GM18861 (cell line): ENCODE measurements around the gene DERA.
"Not testable (repeated sequence)": the region's sequence is repeated elsewhere in the genome, so short reads cannot be mapped to it uniquely, and the experiment has no call there.

ENCODE experiments used
- ATAC-seq: cut with Tn5 transposase; IDR thresholded peaks from one replicate; pipeline ENCODE4 v1.9.1; 2021; ENCODE audit not compliant: unreplicated experiment

Gene DERA

DNA sequence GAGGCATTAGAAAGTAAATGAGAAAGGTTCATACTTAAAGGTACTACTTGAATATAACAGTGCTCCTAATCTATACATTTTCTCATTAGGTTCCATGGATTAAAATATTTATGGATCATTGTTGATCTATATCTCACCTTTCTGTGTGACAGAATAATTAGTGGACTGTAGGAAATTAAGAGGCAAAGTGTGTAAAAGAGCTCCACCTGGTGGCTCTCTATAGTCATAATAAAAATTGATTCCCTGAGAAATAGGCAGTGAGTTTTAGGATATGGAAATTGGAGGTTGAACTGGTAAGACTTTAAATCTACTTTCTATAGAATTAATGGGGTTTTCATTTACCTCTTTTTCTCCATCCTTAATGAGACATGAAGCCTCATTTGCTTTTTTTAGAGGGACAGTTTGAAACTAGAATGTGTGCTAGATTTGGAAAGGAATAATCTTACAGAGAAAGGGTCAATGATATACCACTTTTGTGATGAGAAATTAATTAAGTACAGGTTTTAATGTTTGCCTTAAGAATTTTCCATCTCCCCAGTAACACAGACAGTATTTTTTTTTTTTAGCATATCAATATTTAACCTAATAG is 11.8 kb upstream of the DERA start:
- no peak for ATAC-seq

DNA sequence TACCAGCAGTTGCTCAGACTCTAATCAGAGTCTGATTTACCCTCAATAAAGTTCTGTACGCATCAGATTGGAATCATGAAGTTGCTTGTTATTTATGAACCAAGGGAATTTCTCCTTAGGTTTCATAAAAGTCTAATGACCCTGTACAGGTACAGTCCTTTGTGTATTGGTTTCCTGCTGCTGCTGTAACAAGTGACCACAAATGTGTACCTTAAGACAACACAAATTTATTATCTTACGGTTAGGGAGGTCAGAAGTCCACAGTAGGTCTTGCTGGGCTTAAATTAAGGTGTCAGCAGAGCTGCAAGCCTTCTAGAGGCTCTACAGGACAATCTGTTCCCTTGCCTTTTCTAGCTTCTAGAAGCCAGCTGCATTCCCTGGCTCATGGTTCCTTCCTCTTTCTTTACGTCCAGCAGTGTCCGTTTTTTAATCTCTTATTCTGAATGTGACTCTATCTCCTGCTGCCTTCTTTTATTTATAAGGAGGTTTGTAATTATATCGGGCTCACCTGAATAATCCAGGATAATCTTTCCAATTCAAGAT is 6.7 kb upstream of the DERA start:
- ATAC-seq: no peak

DNA sequence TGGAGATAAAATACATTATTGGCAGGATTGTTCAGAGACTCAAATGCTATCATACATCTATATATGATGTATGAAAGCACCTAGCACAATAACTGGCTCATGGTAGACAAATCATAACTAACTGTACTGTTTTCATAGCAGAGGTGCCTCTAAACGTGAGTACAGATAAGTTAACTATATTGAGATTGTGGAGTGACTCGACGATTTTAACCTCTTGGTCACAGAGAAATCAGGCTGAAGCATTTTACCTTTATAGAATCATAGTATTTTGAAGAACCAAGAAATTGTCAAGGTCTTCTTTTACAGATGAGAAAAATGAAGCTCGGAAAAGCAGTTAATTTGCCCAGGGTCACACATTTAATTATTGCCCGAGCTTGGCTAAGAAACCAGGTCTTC is 666 bp upstream of the DERA start:
- ATAC-seq: no peak

DNA sequence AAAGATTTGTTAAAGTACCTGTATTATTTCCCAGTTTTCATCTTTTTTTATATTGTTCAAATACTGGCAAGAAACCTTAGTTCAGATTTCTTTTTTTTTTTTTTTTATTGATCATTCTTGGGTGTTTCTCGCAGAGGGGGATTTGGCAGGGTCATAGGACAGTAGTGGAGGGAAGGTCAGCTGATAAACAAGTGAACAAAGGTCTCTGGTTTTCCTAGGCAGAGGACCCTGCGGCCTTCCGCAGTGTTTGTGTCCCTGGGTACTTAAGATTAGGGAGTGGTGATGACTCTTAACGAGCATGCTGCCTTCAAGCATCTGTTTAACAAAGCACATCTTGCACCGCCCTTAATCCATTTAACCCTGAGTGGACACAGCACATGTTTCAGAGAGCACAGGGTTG is 799 bp downstream of the DERA start:
- ATAC-seq: not testable (repeated sequence)

DNA sequence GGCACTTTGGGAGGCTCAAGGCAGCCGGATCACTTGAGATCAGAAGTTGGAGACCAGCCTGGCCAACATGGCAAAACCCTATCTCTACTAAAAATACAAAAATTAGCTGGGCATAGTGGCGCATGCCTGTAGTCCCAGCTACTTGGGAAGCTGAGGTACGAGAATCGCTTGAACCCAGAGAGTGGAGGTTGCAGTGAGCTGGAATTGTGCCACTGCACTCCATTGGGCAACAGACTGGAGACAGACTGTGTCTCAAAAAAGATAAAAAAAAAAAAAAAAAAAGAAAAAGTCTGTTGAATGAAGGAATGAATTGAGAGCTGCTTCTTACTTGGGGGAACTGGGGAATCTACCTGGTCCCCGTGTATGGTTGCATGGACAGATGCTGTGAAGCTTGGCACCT is 3.0 kb downstream of the DERA start:
- not testable (repeated sequence) for ATAC-seq

DNA sequence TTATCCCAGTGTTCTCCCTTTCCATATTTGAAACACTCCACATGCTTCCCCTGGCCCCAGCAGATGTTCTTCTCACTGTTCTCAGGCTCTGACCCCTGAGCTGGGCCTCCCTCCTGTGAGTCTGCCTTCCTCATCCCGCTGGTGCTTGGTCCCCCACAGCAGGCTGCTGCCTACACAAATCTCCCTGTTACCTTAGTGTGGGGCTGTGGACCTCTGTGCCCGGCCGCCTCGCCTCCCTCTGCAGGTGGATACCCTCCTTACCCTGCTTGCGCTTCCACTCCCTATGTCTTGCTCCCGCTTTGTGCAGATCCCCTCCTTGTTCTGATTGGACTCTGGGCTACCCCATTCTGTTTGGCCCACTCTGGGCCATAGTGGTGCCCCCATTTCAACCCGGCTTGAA is 6.9 kb downstream of the DERA start:
- no peak for ATAC-seq

DNA sequence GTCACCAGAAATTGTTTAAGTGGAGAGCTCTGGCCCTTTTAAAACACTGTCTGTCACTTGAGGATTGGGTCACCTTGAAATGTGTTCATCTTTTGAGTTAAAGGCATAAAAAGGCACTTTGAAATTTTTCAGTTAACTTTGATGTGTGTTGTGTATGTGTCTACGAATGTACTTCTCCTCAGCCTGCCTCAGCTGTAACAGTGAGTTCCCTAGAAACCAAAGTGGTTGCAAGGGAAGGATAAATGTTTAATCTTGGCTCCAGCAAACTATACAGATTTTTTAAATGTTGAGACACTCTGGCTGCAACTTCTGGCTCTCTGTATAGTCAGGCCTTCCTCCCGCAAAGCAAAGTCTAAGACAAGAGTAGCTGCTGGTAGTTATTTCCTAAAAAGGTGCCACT is 8.3 kb downstream of the DERA start:
- ATAC-seq: no peak

DNA sequence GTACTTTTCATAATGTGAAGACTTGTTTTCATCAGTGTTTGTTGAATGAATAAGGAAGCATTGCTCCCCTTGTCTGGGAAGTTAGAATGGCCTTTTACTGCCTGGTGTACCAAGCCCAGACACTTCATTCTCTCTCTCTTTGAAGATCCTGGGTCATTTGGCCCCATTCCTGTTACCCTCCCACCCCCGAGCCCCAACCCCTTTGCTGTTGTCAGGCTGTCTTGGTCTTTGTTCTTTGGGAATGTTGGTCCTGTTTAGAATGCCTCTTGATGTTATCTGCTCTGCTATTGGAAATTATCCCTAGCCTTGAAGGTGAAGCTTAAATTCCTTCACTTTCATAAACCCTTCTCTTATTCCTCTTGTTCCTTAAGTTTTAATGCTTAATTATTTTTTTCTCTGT is 13.8 kb downstream of the DERA start:
- ATAC-seq: no peak

DNA sequence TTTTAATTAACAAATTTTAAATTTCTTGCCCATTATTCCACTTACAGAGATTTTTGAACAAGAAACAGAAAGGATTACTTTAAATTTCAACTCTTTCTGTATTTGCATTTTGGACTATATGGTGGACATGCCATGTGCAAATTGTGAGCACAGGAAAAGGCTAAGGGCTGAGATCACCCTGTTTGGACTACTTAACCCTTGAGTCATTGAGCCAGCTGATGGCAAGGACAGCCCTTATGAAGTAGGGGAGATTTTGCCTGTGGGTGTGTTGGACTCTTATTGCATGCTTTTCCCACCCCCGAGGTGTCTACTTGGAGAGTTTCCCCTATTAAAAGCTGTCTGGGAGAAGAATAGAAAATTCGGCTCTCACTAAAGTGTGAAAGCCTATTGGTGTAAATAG is 17.2 kb downstream of the DERA start:
- no peak for ATAC-seq

DNA sequence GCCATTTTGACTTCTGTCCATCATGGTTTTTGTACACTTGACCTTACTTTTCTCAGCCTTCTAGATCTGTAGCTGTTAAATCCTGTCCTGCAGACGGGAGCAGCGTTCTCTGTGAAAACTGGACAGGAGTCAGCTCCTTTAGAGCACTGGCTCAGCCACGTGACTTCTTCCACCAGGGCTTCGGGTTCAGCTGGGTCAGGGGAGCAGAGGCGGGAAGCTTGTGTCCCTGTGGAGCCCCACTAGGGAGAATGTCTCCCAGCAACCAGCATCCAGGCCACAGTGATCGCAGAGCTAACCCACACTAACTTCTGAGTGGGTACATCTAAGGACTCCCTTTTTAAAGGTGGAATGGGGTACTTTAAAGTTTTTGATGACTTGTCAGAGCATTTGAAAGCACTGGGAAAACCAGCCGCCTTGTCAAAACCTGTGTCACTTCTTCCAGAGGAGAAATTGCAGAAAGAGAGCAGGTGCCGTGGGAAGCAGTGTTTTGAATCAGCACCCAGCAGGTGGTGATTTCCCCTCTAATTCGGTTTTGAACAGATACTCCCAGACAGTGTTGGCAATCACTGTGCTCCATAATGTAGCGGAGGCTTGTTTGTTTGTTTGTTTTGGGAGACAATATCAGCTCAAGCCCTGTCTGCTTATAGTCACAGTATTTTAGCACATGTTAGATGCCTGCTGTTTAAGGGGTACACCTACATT is 17.9 kb downstream of the DERA start:
- no peak for ATAC-seq

DNA sequence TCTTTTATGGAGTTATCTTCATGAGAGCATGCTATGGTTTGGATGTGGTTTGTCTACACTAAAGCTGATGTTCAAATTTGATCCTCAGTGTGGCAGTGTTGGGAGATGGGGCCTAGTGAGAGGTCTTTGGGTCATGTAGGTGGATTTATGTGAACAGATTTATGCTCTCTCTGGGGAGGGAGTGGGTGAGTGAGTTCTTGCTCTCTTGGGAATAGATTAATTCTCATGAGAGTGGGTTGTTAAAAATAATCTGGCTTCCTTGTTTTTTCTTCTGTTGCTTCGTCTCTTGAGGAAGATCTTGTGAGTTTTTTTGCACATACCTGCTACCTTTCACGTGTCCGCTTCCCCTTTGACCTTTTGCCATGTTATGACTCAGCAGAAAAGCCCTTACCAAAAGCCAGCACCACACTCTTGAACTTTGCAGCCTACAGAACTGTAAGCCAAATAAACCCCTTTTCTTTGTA is 20.5 kb downstream of the DERA start:
- ATAC-seq: peak; percentile 65

DNA sequence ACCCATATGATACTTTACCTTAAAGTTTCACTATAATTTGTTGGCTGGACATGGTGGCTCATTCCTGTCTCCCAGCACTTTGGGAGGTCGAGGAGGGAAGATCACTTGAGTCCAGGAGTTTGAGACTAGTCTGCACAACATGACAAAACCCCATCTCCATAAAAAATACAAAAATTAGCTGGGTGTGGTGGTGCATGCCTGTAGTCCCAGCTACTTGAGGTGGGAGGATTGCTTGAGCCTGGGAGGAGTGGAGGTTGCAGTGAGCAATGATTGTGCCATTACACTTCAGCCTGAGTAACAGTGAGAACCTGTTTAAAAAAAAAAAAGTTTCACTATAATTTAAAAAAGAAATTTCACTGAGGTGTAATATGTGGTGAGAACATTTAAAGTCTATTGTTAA is 21.2 kb downstream of the DERA start:
- no peak for ATAC-seq

DNA sequence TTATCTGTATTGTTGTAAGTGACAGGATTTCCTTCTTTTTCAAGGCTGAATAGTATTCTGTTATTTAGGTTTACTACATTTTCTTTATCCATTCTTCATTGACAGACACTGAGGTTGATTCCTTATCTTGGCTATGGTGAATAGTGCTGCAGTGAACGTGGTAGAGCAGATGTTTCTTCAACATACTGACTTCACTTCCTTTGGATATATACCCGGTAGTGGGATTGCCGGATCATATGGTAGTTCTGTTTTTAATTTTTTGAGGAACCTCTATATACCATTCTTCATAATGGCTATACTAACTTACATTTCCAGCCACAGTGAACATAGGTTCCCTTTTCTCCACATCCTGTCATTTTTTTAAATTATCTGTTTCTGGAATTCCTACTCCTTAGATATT is 21.8 kb downstream of the DERA start:
- ATAC-seq: no peak

DNA sequence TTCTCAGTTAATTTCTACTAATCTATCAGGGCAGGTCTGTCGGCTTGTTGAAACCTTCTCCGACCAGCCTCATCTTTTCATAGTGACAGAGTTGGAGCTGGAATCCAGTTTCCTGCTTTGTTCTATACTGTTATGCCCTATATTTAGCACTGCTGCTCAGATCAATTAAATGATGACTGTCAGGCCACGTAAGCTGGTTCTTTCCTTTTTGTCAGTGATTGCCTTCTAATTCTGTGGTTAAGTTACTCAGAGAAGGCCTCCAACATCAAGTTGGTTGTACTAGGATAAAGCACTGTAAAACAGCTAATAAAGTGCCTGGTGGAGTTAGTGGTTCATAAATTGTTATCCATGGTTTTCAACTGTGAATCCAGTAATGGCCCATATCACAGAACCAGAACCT is 22.6 kb downstream of the DERA start:
- ATAC-seq: no peak

DNA sequence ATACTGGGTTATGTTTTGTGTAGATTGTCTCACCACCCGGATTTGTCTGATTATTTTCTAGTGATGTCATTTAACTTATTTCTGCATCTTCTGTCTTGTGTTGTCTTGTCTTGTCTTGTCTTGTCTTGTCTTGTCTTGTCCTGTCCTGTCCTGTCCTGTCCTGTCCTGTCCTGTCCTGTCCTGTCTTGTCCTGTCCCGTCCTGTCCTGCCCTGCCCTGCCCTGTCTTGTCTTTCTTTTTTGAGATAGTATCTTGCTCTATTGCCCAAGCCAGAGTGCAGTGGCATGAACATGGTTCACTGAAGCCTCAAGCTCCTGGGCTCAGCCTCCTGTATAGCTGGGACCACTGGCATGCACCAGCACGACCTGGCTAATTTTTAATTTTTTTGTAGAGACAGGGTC is 25.6 kb downstream of the DERA start:
- ATAC-seq: no peak

DNA sequence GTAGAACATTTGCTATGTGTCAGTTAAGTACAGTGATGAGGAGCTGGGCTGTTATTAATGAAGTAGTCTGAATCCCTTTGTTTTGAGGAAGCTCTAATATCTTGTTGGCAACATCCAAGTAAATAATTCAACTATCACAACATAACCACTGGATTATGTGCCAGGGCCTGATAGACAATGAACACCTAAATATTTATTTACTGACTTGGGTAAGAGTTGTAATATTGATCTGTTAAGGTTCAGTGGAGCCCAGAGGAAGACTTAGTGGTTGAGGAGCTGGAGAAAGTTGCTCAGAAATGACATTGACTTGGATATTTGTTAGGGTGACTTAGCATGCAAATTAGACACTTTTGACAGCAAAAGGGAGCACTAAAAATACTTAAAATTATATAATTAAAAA is 26.8 kb downstream of the DERA start:
- ATAC-seq: no peak

DNA sequence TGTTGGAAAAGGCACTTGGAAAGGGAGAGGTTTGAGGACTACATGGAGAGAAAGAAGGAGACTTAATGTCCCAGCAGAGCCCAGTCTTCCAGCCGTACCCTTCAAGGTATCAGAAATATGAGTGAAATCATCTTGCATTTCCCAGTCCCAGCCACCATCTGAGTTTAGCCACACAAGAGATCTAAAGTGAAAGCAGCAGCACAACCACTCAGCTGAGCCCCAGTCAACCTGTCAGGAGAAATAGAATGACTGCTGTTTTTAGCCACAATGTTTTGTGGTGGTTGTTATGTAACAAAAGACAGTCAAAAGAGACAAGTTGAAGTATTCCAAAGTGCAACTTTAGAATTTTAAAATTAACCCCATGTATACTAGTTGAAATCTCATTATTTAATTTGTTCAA is 28.0 kb downstream of the DERA start:
- ATAC-seq: no peak

DNA sequence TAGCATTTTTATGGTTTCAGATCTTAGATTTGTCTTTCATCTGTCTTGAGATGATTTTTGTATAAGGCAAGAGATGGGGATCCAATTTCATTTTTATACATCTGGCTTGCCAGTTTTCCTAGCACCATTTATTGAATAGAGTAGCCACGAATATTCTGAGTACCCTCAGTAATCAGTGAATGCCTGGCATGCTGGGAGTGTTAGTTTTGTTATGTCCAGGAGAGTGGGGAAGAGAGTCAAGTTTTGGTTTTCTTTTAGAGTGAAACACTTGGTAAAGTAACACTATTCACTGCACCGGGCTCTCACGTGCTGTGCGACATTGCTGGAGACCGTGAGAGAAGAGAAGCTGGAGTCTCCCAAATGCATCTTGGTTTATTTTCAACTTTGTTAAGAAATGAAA is 31.3 kb downstream of the DERA start:
- no peak for ATAC-seq

DNA sequence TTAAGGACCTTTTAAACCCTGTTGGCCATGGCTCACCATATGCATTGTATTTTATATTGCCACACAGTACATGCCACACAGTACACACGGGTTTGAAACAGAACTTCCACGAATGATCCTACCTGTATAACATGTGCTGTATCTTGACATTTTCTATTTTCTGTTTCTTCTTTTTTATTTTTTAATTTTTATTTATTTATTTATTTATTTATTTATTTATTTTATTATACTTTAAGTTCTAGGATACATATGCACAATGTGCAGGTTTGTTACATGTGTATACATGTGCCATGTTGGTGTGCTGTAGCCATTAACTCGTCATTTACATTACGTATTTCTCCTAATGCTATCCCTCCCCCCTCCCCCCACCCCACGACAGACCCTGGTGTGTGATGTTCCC is 32.4 kb downstream of the DERA start:
- ATAC-seq: not testable (repeated sequence)

DNA sequence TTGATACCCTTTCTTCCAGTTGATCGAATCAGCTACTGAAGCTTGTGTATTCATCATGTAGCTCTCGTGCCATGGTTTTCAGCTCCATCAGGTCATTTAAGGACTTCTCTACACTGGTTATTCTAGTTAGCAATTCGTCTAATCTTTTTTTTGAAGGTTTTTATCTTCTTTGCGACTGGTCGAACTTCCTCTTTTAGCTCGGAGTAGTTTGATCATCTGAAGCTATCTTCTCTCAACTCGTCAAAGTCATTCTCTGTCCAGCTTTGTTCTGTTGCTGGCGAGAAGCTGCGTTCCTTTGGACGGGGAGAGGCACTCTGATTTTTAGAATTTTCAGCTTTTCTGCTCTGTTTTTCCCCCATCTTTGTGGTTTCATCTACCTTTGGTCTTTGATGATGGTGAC is 37.3 kb downstream of the DERA start:
- ATAC-seq: not testable (repeated sequence)

DNA sequence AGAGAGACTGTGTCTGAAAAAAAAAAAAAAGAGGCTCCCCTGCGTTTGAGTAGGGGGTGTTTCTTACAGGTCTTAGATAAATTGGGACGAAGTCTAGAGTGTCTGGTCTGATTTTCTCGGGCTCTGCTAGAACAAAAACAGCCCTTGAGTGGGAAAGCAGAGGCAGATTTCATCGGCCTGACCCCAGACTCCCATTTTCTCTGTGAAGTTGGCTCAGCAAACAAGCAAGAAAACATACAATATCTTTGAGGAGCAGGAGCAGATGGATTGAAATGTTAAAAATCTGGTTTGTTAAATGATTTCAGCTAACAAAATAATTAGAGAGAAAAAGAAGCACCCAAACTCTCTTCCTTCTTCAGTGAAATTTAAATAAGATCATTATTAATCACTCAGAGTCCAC is 44.1 kb downstream of the DERA start:
- ATAC-seq: no peak

DNA sequence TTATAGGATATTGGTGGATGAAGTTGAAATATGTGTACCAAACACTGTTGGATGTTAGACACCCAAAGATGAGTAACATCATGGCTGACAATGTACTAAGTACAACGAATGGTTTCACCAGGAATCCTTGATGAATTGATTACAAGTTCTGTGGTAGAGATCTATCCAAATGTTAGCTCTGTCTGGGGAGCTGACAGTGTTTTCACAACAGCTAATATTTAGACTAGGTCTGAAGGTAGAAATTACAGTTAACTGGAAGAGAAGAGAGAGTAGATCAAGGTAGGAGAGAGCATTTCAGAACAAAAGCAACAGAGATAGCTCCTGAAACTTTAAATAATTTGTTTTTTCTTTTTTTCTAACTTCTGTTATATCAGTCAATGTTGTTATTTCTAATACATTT is 44.9 kb downstream of the DERA start:
- no peak for ATAC-seq
